Suprapubic skin (tissue), 4 donors: ENCODE results near the gene NBL1.

Experiments used
- POLR2A ChIP-seq, 2 donors: fragments of 450-650 bp; IDR thresholded peaks; one replicate each; pipeline ENCODE4 v1.6.1; 2017; ENCODE audit warnings: antibody characterized with exemption in 2 of 2, mild to moderate bottlenecking in 2 of 2, moderate library complexity in 2 of 2
- POLR2AphosphoS5 ChIP-seq, 3 donors: sonication (generic); formaldehyde crosslinking; IDR thresholded peaks; one replicate each; pipeline ENCODE4 v1.6.1; 2017; ENCODE audit warnings: antibody characterized with exemption in 3 of 3
- TF ChIP-seq, protein P1 (sequence below), 2 donors: fragments of 200-600 bp in 1 of 2; fragments of 450-650 bp in 1 of 2; sonication (generic) in 1 of 2; IDR thresholded peaks; one replicate each; pipeline ENCODE4 v1.5.1; 2016 to 2019; ENCODE audit warnings: antibody characterized with exemption in 2 of 2, mild to moderate bottlenecking in 1 of 2, moderate library complexity in 1 of 2

DNA sequence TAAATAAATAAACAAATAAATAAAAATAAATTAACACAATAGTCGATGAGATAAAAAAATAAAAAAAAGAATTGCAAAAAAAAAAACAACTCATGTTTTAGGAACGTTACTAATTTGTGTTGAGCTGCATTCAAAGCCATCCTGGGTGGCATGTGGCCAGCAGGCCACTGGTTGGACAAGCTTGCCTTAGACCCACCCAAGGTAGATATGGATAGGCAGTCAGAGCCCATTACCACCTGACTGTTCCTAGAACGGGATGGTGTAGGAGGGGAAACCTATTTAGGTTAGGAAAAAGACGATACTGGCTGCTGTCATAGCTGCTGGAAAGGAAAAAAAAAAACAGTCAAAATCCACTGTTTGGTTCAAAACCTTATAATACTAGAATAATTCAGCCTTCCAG, 61.4 kb downstream of the NBL1 start:
- TF ChIP-seq, protein P1, sequence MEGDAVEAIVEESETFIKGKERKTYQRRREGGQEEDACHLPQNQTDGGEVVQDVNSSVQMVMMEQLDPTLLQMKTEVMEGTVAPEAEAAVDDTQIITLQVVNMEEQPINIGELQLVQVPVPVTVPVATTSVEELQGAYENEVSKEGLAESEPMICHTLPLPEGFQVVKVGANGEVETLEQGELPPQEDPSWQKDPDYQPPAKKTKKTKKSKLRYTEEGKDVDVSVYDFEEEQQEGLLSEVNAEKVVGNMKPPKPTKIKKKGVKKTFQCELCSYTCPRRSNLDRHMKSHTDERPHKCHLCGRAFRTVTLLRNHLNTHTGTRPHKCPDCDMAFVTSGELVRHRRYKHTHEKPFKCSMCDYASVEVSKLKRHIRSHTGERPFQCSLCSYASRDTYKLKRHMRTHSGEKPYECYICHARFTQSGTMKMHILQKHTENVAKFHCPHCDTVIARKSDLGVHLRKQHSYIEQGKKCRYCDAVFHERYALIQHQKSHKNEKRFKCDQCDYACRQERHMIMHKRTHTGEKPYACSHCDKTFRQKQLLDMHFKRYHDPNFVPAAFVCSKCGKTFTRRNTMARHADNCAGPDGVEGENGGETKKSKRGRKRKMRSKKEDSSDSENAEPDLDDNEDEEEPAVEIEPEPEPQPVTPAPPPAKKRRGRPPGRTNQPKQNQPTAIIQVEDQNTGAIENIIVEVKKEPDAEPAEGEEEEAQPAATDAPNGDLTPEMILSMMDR (IDR thresholded peaks at IDR 0.05): no peak
- TF ChIP-seq POLR2A (IDR thresholded peaks at IDR 0.05) (no peak), POLR2AphosphoS5 (IDR thresholded peaks at IDR 0.05) (no peak)
